ENCODE results near the gene NUDT5. TPM values are rescaled to one million over a fixed set of nuclear protein-coding genes. Genes with fewer than 3 reads are reported as not detected.

The NUDT5 gene
- polyA plus RNA-seq, 1 of the 3 experiments (the other 2 are of a cell fraction) = 61.2 TPM

- Histone ChIP-seq H2AFZ (ENCODE audit: low read depth) (no peak overlapping the region), H3K36me3 (replicated peaks in 1 of 2; ENCODE audit: control insufficient read depth in 1 of 2, insufficient read depth in 2 of 2, low read length in 1 of 2) (peaks cover 56 to 68% of the 10 kb centered on the region in 2 experiments), H3K27ac (ENCODE audit: low read depth in 2 of 2, low read length in 1 of 2) (no peak overlapping the region), H3K4me3 (ENCODE audit: low read depth in 2 of 2, low read length in 1 of 2) (no peak overlapping the region), H4K20me1 (ENCODE audit: insufficient read depth) (0 out of 2 replicates have a peak, but pooled peaks cover 3% of the 10 kb centered on the region), H3K9ac (no peak overlapping the region), H3K79me2 (ENCODE audit: insufficient read depth) (peaks cover 4% of the 10 kb centered on the region; the same call in 1 of the 2 replicates), H3K9me2 (no peaks in the 10 kb centered on the region), H3K4me2 (no peak overlapping the region), H3K27me3 (ENCODE audit: insufficient read depth) (no peaks in the 10 kb centered on the region), H3K4me1 (ENCODE audit: control insufficient read depth in 1 of 2, insufficient read depth in 2 of 2, low read depth in 1 of 2, low read length in 1 of 2) (peaks cover 0 to 6% of the 10 kb centered on the region in 2 experiments; a peak in 1 of 4 replicates), H3K9me3 (no peaks in the 10 kb centered on the region), H3F3A (replicated peaks; ENCODE audit: insufficient read depth) (no peaks in the 10 kb centered on the region)
- CTCF ChIA-PET = interaction anchor here (1.4 to 1.5 kb wide), 2 partner anchors 14 to 665 kb away, joined by 3 read pairs; no protein-coding TSS in a partner anchor
- 94% methylated on average over 13 of the region's 13 CpGs for WGBS (ENCODE audit: low lambda C conversion rate)
- no peak for DNase-seq
- POLR2A ChIA-PET = no interaction called here
- TF ChIP-seq NRF1 (IDR thresholded peaks at IDR 0.05; ENCODE audit: low read depth, low read length) = no peak
- TF ChIP-seq USF2 (IDR thresholded peaks at IDR 0.05; ENCODE audit: borderline replicate concordance, low read depth, low read length) = no peak
- no peak for TF ChIP-seq FOXM1 (IDR thresholded peaks at IDR 0.05; ENCODE audit: low read depth)
- TF ChIP-seq IRF3 (IDR thresholded peaks at IDR 0.05; ENCODE audit: low read depth, low read length) = no peak
- no peak for TF ChIP-seq MAX (IDR thresholded peaks at IDR 0.05; ENCODE audit: low read depth)
- TF ChIP-seq EP300 (IDR thresholded peaks at IDR 0.05; ENCODE audit: borderline replicate concordance in 1 of 2, low read depth in 1 of 2, low read length in 1 of 2) = no peak
- TF ChIP-seq CTCF (IDR thresholded peaks at IDR 0.05) = no peak
- TF ChIP-seq GABPA (IDR thresholded peaks at IDR 0.05; ENCODE audit: low read depth) = no peak
- TF ChIP-seq USF1 (IDR thresholded peaks at IDR 0.05; ENCODE audit: borderline replicate concordance, low read depth) = no peak
- TF ChIP-seq FOSL2 (IDR thresholded peaks at IDR 0.05; ENCODE audit: borderline replicate concordance, low read depth) = no peak
- TF ChIP-seq JUND (IDR thresholded peaks at IDR 0.05) = no peak
- no peak for TF ChIP-seq ELF1 (IDR thresholded peaks at IDR 0.05)
- TF ChIP-seq MXI1 (IDR thresholded peaks at IDR 0.05; ENCODE audit: low read depth, low read length) = no peak
- TF ChIP-seq YY1 (IDR thresholded peaks at IDR 0.05; ENCODE audit: low read depth) = no peak
- no peak for TF ChIP-seq GATA2 (CRISPR knock-in tag; IDR thresholded peaks at IDR 0.05)
- TF ChIP-seq CHD2 (IDR thresholded peaks at IDR 0.05; ENCODE audit: low read length, partially characterized antibody) = no peak
Measured at GRCh38 chr10:12237265-12238220, 41.9 kb upstream of the NUDT5 start.
